Stimulated activated CD4-positive, alpha-beta T cell treated with anti-CD3 and anti-CD28 coated beads, Interleukin-1b, Interleukin-23, amount 100 ng/mL, for 48 hours (primary cell): Measurements from ENCODE around the gene FAM228A.

Source experiments
- DNase-seq: peaks from one replicate; pipeline ENCODE4 v3.0.0-alpha.2; 2020

Gene FAM228A

DNA sequence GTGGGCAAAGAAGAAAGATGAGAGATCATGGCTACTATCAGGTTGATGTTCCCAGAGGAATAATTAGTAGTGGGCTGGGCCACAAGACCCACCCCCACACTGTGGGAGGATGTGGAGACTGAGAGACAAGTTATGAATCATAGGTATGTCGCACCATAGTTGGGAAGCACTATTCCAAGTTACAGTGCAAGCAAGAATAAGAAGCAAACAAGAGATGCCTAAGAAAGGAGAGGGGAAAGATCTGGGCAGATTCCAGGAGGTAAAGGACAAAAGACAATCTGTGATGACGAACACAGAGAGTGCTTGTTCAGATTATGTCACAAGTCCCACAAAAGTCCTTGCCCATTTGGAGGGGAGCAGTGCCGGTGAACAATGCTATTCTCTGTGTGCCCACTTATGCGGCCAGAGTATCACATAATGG is 56.6 kb downstream of the FAM228A start:
- no peak for DNase-seq

DNA sequence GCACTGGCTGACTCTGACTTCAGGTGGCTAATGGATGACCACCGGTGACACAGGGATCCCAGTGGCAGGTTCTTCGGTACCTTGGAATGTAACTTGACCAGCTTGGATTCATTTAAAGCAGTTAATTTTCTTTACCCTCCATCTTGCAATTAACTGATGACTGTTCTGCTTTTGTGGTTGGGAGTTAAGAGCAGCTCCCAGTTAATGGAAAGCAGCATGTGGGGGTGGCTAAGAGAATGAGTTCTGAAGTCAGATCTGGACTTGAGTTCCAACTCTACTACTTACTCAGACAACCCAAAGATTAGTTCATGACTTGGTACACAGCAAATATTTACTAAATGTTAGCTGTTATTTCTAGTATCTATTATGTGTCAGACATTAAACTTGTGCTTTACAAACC is 58.5 kb downstream of the FAM228A start:
- no peak for DNase-seq

DNA sequence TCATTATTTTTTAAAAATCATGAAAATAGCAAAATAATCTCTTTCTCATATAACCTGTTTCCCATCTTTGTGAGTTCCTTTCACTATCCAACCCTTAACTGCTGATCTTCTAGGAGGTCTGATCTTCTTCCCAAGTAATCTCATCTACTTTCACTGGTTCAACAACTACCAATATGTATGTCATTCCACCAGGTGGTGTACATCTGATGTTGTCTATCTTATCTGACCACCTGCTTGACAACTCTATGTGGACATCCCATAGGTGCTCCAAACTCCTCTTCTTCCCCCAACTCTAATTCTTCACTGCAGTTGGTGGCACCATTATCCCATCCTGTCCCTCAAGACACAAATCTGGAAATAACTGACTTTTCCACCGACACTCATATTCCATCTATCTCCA is 62.5 kb downstream of the FAM228A start:
- no peak for DNase-seq

DNA sequence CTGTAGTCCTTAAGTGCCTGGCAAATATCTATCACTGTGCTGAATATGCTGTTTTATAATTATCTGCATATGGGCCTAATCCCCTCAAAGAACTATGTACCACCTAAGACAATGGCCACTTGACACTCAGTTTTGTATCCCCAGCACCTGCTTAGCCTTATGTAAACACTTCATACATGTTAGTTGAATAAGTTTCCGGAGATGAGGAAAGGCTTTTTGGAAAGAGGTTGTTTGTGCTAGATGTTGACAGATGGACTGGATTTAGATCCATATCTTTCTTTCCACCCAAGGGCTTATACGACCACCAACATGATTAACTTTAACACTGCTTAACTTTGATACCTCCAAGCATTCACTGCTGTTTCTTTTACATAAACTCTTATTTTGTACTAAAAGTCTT is 63.3 kb downstream of the FAM228A start:
- DNase-seq: no peak

DNA sequence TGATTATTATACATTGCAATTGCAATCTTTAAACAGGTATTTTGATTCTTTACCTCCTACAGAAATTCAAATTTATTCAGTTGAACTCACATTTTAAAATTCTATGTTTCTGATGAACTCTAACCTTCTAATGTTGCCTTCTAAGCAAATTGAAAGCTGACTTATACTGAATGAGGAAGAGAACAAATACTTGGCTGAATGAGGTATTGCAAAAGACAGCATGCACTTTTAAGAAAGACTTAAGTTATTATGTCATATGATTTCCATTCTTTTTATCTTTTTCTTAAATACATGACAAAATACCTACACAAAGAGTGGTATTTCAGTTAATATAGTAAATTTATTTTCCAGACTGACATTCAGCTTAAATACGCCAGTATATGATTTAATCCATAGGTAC is 64.7 kb downstream of the FAM228A start:
- DNase-seq: no peak
